WTC11 (cell line): ENCODE results near the gene P2RY12. TPM values are rescaled to one million over a fixed set of nuclear protein-coding genes. Genes with fewer than 3 reads are reported as not detected.

Experiments
- ATAC-seq: fragments of 200-7000 bp; cut with Tn5 transposase; 2 replicates; pipeline ENCODE4 v1.10.0; 2021; ENCODE audit warnings: mild to moderate bottlenecking, moderate library complexity
- CTCF ChIA-PET: fragments of 300-600 bp; sonication (Branson Sonifier 250); formaldehyde crosslinking; loops from one replicate; lab custom pipeline; 2021; ENCODE audit warnings: antibody characterized with exemption; lab: Charles Lee
- POLR2A ChIA-PET: fragments of 350-600 bp; sonication (Branson Sonifier 250); formaldehyde crosslinking; loops from one replicate; lab custom pipeline; 2021; ENCODE audit warnings: antibody characterized with exemption; lab: Charles Lee
- DNase-seq: peaks from one replicate; pipeline ENCODE4 v3.0.0; 2021; ENCODE audit warnings: low spot score
- H3K27ac Mint-ChIP-seq: 2 replicates; pipeline ENCODE4 v1.8.0; 2021; ENCODE audit warnings: mixed read lengths
- H3K27me3 Mint-ChIP-seq: 2 replicates; pipeline ENCODE4 v1.8.0; 2021; ENCODE audit warnings: low read depth, mild to moderate bottlenecking, moderate library complexity, mixed read lengths
- H3K36me3 Mint-ChIP-seq: 2 replicates; pipeline ENCODE4 v1.8.0; 2021; ENCODE audit warnings: mixed read lengths
- H3K4me1 Mint-ChIP-seq: 2 replicates; pipeline ENCODE4 v1.8.0; 2022; ENCODE audit warnings: mixed read lengths
- H3K4me3 Mint-ChIP-seq: 2 replicates; pipeline ENCODE4 v1.8.0; 2021; ENCODE audit warnings: mild to moderate bottlenecking, moderate library complexity, mixed read lengths
- H3K9me3 Mint-ChIP-seq: 2 replicates; pipeline ENCODE4 v1.8.0; 2021; ENCODE audit warnings: mixed read lengths
- ARID4B ChIP-seq: sonication (generic); formaldehyde crosslinking; IDR thresholded peaks from 2 replicates; pipeline ENCODE4 v1.8.0; 2023; ENCODE audit warnings: missing genetic modification reagents, mild to moderate bottlenecking, borderline replicate concordance
- ATF1 ChIP-seq: sonication (generic); formaldehyde crosslinking; IDR thresholded peaks from 2 replicates; pipeline ENCODE4 v1.8.1; 2023; ENCODE audit warnings: mild to moderate bottlenecking, moderate library complexity, missing genetic modification reagents
- CREB1 ChIP-seq: sonication (generic); formaldehyde crosslinking; IDR thresholded peaks from 2 replicates; pipeline ENCODE4 v1.8.0; 2023; ENCODE audit warnings: mild to moderate bottlenecking, missing genetic modification reagents
- CREM ChIP-seq: sonication (generic); formaldehyde crosslinking; IDR thresholded peaks from 2 replicates; pipeline ENCODE4 v1.8.1; 2022; ENCODE audit warnings: mild to moderate bottlenecking, missing genetic modification reagents, moderate library complexity
- GTF2I ChIP-seq: fragments of 250-450 bp; sonication (Bioruptor Pico); conservative IDR thresholded peaks from 2 replicates; pipeline ENCODE4 v1.4.0; 2021; ENCODE audit warnings: mild to moderate bottlenecking
- JAZF1 ChIP-seq: fragments of 250-450 bp; sonication (Bioruptor Pico); IDR thresholded peaks from 2 replicates; pipeline ENCODE4 v1.9.0; 2021; ENCODE audit warnings: moderate library complexity, mild to moderate bottlenecking, inconsistent platforms
- NFATC4 ChIP-seq: fragments of 250-450 bp; sonication (Bioruptor Pico); IDR thresholded peaks from 2 replicates; pipeline ENCODE4 v1.9.0; 2021; ENCODE audit warnings: mild to moderate bottlenecking
- PREB ChIP-seq: sonication (generic); formaldehyde crosslinking; IDR thresholded peaks from 2 replicates; pipeline ENCODE4 v1.8.1; 2022; ENCODE audit warnings: mild to moderate bottlenecking, missing genetic modification reagents, moderate library complexity, borderline replicate concordance
- TCF7 ChIP-seq: sonication (generic); formaldehyde crosslinking; IDR thresholded peaks from 2 replicates; pipeline ENCODE4 v1.8.0; 2022; ENCODE audit warnings: mild to moderate bottlenecking, low read depth, missing genetic modification reagents, moderate library complexity
- TP53 ChIP-seq: sonication (generic); formaldehyde crosslinking; IDR thresholded peaks from 2 replicates; pipeline ENCODE4 v1.8.1; 2023; ENCODE audit warnings: mild to moderate bottlenecking, missing genetic modification reagents
- USF1 ChIP-seq: sonication (generic); formaldehyde crosslinking; IDR thresholded peaks from 2 replicates; pipeline ENCODE4 v1.8.0; 2022; ENCODE audit warnings: mild to moderate bottlenecking, missing genetic modification reagents
- ZBTB21 ChIP-seq: sonication (generic); formaldehyde crosslinking; IDR thresholded peaks from 2 replicates; pipeline ENCODE4 v1.8.1; 2023; ENCODE audit warnings: mild to moderate bottlenecking, missing genetic modification reagents, borderline replicate concordance
- ZNF138 ChIP-seq: sonication (generic); formaldehyde crosslinking; conservative IDR thresholded peaks from 2 replicates; pipeline ENCODE4 v1.8.1; 2022; ENCODE audit warnings: mild to moderate bottlenecking, moderate library complexity, missing genetic modification reagents
- ZNF219 ChIP-seq: sonication (generic); formaldehyde crosslinking; IDR thresholded peaks from 2 replicates; pipeline ENCODE4 v1.8.0; 2023; ENCODE audit warnings: missing genetic modification reagents, mild to moderate bottlenecking, borderline replicate concordance
- ZNF671 ChIP-seq: fragments of 250-450 bp; sonication (Bioruptor Pico); IDR thresholded peaks from 2 replicates; pipeline ENCODE4 v1.8.0; 2021; ENCODE audit warnings: mild to moderate bottlenecking
- total RNA-seq: library from RNA; stranded (reverse); gene quantifications from 3 replicates; pipeline ENCODE4 v1.2.3, GENCODE V29; 2021
- TF ChIP-seq, protein P1 (sequence below): fragments of 250-450 bp; sonication (Bioruptor Pico); IDR thresholded peaks from 2 replicates; pipeline ENCODE4 v1.9.0; 2021; ENCODE audit warnings: mild to moderate bottlenecking, borderline replicate concordance

Gene P2RY12
- total RNA-seq, 1 experiment from 2014 or later: not detected

- Mint-ChIP-seq H3K36me3 (no peaks in the 10 kb centered on the region), H3K4me1 (peaks cover 8% of the 10 kb centered on the region), H3K27me3 (no peaks in the 10 kb centered on the region), H3K9me3 (no peaks in the 10 kb centered on the region), H3K27ac (no peak overlapping the region), H3K4me3 (no peak overlapping the region)
- POLR2A ChIA-PET: no interaction called here
- CTCF ChIA-PET: no interaction called here
- TF ChIP-seq ZNF138 (CRISPR knock-in tag): no peak
- no peak for TF ChIP-seq NFATC4
- TF ChIP-seq ARID4B (CRISPR knock-in tag): no peak
- TF ChIP-seq ZBTB21 (CRISPR knock-in tag): no peak
- TF ChIP-seq TCF7 (CRISPR knock-in tag): no peak
- no peak for TF ChIP-seq TP53
- no peak for TF ChIP-seq PREB (CRISPR knock-in tag)
- no peak for TF ChIP-seq JAZF1 (CRISPR knock-in tag)
- ATAC-seq (no peak), DNase-seq (no peak)
Measured at GRCh38 chr3:151330899-151331298, 53.7 kb downstream of the P2RY12 start.

DNA sequence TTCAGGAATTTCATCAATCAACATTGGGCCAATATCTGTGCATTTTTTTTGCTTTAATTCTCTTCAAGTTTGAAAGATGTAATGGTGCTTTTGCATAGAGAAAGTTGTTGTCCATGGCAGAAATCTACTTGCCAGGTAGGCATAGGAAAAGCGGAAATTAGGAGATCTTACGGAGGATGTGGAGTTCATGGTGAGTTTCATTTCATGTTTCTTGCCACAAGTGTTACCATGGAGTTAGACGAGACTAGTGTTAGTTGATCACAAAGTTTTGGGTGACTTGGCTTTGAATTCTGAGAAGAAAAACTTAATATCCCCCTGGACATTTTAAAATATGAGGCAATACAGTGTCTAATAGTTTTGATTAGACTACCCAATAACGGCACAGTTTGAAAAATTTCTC lies 54.2 kb downstream of the P2RY12 start:
- ChIA-PET POLR2A (no interaction called here), CTCF (no interaction called here)
- Mint-ChIP-seq H3K4me3 (no peak overlapping the region), H3K36me3 (no peaks in the 10 kb centered on the region), H3K9me3 (no peaks in the 10 kb centered on the region), H3K27ac (no peak overlapping the region), H3K4me1 (peaks cover 8% of the 10 kb centered on the region), H3K27me3 (no peaks in the 10 kb centered on the region)
- no peak for DNase-seq
- no peak for TF ChIP-seq CREM (CRISPR knock-in tag)
- TF ChIP-seq CREB1: no peak
- TF ChIP-seq JAZF1 (CRISPR knock-in tag): no peak
- TF ChIP-seq, protein P1, sequence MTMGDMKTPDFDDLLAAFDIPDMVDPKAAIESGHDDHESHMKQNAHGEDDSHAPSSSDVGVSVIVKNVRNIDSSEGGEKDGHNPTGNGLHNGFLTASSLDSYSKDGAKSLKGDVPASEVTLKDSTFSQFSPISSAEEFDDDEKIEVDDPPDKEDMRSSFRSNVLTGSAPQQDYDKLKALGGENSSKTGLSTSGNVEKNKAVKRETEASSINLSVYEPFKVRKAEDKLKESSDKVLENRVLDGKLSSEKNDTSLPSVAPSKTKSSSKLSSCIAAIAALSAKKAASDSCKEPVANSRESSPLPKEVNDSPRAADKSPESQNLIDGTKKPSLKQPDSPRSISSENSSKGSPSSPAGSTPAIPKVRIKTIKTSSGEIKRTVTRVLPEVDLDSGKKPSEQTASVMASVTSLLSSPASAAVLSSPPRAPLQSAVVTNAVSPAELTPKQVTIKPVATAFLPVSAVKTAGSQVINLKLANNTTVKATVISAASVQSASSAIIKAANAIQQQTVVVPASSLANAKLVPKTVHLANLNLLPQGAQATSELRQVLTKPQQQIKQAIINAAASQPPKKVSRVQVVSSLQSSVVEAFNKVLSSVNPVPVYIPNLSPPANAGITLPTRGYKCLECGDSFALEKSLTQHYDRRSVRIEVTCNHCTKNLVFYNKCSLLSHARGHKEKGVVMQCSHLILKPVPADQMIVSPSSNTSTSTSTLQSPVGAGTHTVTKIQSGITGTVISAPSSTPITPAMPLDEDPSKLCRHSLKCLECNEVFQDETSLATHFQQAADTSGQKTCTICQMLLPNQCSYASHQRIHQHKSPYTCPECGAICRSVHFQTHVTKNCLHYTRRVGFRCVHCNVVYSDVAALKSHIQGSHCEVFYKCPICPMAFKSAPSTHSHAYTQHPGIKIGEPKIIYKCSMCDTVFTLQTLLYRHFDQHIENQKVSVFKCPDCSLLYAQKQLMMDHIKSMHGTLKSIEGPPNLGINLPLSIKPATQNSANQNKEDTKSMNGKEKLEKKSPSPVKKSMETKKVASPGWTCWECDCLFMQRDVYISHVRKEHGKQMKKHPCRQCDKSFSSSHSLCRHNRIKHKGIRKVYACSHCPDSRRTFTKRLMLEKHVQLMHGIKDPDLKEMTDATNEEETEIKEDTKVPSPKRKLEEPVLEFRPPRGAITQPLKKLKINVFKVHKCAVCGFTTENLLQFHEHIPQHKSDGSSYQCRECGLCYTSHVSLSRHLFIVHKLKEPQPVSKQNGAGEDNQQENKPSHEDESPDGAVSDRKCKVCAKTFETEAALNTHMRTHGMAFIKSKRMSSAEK (CRISPR knock-in tag): no peak
- TF ChIP-seq GTF2I (CRISPR knock-in tag): no peak
- no peak for TF ChIP-seq ATF1 (CRISPR knock-in tag)
- TF ChIP-seq USF1 (CRISPR knock-in tag): no peak
- TF ChIP-seq ZNF671 (CRISPR knock-in tag): no peak
- TF ChIP-seq ZNF219 (CRISPR knock-in tag): no peak
- no peak for ATAC-seq
